ENCODE results near the gene C1orf210. TPM values are rescaled to one million over a fixed set of nuclear protein-coding genes. Genes with fewer than 3 reads are reported as not detected.

The C1orf210 gene
- total and polyA plus RNA-seq, 2 of the 13 experiments (the other 11 are each of a cell fraction or from before 2014, with no cell fraction given) = 0.49 to 5.1 TPM

- no peak for TF ChIP-seq TAF15 (IDR thresholded peaks at IDR 0.05; ENCODE audit: low read depth, low read length, poor library complexity, severe bottlenecking)
- no peak for TF ChIP-seq SYNCRIP (IDR thresholded peaks at IDR 0.05; ENCODE audit: insufficient read depth, low read depth, low read length)
- no peak for TF ChIP-seq YEATS2 (CRISPR knock-in tag; IDR thresholded peaks at IDR 0.05; ENCODE audit: borderline replicate concordance)
- TF ChIP-seq MEIS1 (CRISPR knock-in tag; IDR thresholded peaks at IDR 0.05; ENCODE audit: borderline replicate concordance) = 0 out of 2 replicates have a peak, but pooled peaks have one; percentile 40
- peak; percentile 60 for TF ChIP-seq FOXP4 (CRISPR knock-in tag; IDR thresholded peaks at IDR 0.05)
- no peak for TF ChIP-seq NFIC (IDR thresholded peaks at IDR 0.05; ENCODE audit: low read length)
- TF ChIP-seq TGIF2 (CRISPR knock-in tag; IDR thresholded peaks at IDR 0.05) = peak; percentile 57; the same call in 1 of the 2 replicates
- peak; percentile 78; the same call in 1 of the 2 replicates for TF ChIP-seq ZNF292 (CRISPR knock-in tag; IDR thresholded peaks at IDR 0.05; ENCODE audit: borderline replicate concordance, low read depth)
- TF ChIP-seq NR2F2 (IDR thresholded peaks at IDR 0.05; ENCODE audit: borderline replicate concordance, low read depth) = peak; percentile 42; the same call in 1 of the 2 replicates
- TF ChIP-seq TCF12 (IDR thresholded peaks at IDR 0.05) = no peak
- TF ChIP-seq TCF12 (CRISPR knock-in tag; IDR thresholded peaks at IDR 0.05) = no peak
- no peak for TF ChIP-seq NAIF1 (CRISPR knock-in tag; IDR thresholded peaks at IDR 0.05; ENCODE audit: borderline replicate concordance)
- TF ChIP-seq PHF5A (CRISPR knock-in tag; IDR thresholded peaks at IDR 0.05; ENCODE audit: low read depth, unreplicated experiment) = peak; percentile 79
- peak; percentile 37; the same call in 1 of the 2 replicates for TF ChIP-seq CREM (IDR thresholded peaks at IDR 0.05)
- TF ChIP-seq CREM (CRISPR knock-in tag; IDR thresholded peaks at IDR 0.05) = no peak
- no peak for TF ChIP-seq ZFP1 (CRISPR knock-in tag; IDR thresholded peaks at IDR 0.05)
- TF ChIP-seq PBX3 (CRISPR knock-in tag; IDR thresholded peaks at IDR 0.05; ENCODE audit: borderline replicate concordance) = no peak
- 0 out of 2 replicates have a peak, but pooled peaks have one; percentile 27 for TF ChIP-seq ONECUT2 (CRISPR knock-in tag; IDR thresholded peaks at IDR 0.05)
- peak; percentile 50; the same call in 1 of the 2 replicates for TF ChIP-seq NR0B2 (CRISPR knock-in tag; IDR thresholded peaks at IDR 0.05)
- no peak for TF ChIP-seq ZNF552 (CRISPR knock-in tag; IDR thresholded peaks at IDR 0.05; ENCODE audit: borderline replicate concordance)
- no peak for TF ChIP-seq ZNF143 (CRISPR knock-in tag; IDR thresholded peaks at IDR 0.05)
- TF ChIP-seq ETV5 (CRISPR knock-in tag; IDR thresholded peaks at IDR 0.05; ENCODE audit: borderline replicate concordance) = peak; percentile 15; the same call in 1 of the 2 replicates
- TF ChIP-seq ZFP82 (CRISPR knock-in tag; IDR thresholded peaks at IDR 0.05; ENCODE audit: borderline replicate concordance) = no peak
- TF ChIP-seq HNF4G (IDR thresholded peaks at IDR 0.05; ENCODE audit: borderline replicate concordance, low read depth, low read length) = peak; percentile 66
- TF ChIP-seq HNF4G (CRISPR knock-in tag; IDR thresholded peaks at IDR 0.05; ENCODE audit: borderline replicate concordance, low read depth) = 0 out of 2 replicates have a peak, but pooled peaks have one; percentile 55
- no peak for TF ChIP-seq ZNF777 (CRISPR knock-in tag; IDR thresholded peaks at IDR 0.05)
- no peak for TF ChIP-seq ZNF674 (CRISPR knock-in tag; IDR thresholded peaks at IDR 0.05; ENCODE audit: low read depth)
Observed at GRCh38 chr1:43282220-43283195, 2.9 kb downstream of the C1orf210 start (continued).
